Pons (tissue), 1 donor: ENCODE measurements around the gene GCDH.
"Not testable (repeated sequence)": the region's sequence is repeated elsewhere in the genome, so short reads cannot be mapped to it uniquely, and the experiment has no call there.

ENCODE experiments used
- DNase-seq: peaks from one replicate; pipeline ENCODE4 v3.0.0-alpha.2; 2016; ENCODE audit warnings: low spot score

GCDH gene

DNA sequence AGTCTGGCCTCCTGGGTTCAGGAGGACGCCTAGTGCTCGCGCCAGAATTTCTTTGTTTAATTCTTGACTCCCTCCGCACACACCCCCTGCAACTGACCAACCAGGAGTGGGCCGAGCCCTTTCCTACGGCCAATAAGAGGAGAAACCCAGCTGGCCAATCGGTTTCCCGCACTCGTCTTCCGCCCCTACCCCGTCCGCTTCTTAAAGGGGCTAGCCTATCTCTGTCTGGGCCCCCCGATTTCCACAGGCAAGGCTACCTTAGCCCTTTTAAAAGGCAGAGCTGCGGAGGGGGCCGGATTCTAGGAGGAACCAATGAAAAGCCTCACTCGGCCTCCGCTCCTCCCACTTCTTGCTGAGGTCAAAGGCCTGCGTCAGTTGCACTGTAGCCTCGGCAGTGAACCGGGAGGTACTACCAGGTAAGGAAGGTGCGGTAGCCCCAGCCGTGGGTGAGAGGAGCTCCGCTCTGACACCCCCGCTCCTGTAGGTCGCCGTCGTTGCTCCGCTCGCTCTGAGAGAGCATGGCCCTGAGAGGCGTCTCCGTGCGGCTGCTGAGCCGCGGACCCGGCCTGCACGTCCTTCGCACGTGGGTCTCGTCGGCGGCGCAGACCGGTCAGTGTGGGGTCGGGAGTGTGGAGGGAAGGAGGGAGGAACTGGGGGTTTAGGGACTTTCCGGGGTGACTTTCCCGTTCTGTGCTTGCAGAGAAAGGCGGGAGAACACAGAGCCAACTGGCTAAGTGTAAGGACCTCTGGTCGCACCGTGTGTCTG lies at the start of gene GCDH:
GCDH (plus strand) TSS at position 374 of the 766 bp plus-strand sequence; CDS start at position 519, 145 bp downstream.
- DNase-seq: peak; percentile 99

DNA sequence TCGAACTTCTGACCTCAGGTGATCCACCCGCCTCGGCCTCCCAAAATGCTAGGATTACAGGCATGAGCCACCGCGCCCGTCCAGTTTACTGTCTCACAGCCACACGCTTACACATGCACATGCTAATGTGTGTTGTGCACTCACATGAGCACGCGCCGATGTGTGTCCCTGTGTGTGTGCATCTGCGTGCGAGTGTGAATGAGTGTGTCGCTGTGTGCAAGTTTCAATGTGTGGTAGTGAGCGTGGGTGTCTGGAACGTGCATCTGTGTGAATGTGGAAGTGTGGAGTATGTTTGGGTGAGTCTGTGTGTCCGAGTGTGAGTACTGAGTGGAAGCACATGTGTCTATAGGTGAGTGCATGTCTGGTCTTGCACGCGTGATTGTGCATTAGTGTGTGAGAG lies 48.4 kb upstream of the GCDH start:
- DNase-seq: no peak

DNA sequence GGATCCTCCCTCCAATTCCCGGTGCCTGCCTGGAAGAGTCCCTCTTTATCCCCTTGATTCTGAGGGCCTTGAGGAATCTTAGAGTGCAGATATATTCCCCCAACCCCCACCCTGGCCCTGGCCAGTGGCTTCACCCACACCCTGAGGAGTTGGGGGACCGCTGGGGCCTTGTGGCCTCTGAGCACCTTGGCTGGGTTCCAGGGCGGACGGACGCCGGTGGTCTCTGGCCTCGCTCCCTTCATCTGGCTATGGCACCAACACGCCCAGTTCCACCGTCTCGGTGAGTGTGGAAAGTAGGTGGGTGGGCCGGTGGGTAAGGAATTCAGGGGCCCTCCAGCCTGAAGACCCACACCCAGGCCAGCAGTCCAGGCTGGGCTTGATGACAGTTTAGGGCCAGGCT lies 47.6 kb upstream of the GCDH start:
- DNase-seq: no peak

DNA sequence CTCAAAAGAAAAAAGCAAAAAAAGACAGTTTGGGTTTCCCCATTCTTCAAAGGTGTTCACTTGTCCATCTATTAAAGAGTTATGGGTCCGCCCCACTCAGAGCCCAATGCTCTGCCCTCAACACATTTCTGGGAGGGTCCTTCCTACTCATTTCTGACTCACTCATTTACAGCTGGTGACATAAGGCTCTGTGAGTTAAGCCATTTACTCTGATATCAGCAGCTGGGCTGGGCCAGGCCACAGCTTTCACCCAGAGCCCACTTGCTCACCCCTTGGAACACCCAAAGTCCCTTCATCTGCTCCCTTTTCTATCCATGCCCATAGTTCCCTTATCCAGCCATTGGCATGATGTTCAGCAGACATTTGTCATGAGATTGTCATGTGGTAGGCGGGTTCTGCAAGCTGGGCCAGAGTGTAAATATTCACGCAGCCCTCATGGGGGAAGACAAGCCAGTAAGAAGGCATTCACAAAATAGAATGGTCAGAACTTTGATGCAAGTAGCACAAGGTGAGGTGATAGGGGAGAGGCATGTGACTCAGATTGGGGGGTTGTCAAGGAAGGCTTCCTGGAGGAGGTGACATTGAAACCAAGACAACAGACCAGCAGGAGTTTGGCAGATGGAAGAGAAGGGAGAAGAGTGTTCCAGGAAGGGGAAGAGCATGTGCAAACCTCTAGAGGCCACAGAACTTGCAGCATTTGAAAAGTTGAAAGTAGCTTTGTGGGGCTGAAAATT lies 46.8 kb upstream of the GCDH start:
- no peak for DNase-seq

DNA sequence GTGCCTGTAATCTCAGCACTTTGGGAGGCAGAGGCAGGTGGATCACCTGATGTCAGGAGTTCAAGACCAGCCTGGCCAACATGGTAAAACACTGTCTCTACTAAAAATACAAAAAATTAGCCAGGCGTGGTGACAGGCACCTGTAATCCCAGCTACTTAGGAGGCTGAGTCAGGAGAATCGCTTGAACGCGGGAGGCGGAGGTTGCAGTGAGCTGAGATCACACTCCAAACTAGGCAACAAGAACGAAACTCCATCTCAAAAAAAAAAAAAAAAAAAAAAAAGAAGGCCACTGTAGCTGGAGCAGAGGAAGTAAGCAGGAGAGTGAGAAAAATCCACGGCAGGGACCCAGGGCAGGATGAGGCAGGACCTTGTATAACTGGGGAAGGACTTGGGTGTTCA lies 44.3 kb upstream of the GCDH start:
- DNase-seq: not testable (repeated sequence)

DNA sequence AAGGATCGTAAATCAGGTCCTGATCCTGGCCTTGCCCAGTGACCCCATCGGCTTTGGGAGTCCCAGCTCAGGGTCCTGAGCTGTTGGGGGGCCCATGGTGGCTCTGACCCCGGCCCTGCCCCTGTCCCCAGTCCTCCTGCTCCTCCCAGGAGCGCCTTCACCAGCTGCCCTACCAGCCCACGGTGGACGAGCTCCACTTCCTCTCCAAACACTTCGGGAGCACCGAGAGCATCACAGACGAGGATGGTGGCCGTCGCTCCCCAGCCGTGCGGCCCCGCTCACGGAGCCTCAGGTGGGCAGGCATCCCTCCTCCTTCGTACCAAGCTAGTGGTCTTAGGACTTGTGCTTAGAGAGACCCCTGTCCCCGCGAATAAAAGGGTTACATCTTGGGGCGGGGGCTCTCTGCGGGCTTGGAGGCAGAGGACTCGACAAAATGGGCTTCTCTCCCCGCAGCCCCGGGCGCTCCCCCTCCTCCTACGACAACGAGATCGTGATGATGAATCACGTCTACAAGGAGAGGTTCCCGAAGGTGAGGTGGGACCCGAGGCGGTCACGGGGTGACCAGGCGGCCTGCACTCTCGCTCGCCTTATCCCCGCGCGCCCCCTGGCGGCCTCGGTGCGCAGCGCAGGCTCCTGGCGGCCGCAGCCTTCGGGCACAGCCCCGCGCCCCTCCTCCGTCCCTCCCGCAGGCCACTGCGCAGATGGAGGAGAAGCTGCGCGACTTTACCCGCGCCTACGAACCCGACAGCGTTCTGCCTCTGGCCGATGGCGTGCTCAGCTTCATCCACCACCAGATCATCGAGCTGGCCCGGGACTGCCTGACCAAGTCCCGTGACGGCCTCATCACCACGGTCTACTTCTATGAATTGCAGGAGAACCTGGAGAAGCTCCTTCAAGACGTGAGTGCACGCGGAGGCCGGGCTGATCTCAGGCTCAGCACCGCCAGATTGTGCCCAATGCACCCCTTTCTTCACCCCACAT lies 43.5 kb upstream of the GCDH start:
- DNase-seq: peak; percentile 58

DNA sequence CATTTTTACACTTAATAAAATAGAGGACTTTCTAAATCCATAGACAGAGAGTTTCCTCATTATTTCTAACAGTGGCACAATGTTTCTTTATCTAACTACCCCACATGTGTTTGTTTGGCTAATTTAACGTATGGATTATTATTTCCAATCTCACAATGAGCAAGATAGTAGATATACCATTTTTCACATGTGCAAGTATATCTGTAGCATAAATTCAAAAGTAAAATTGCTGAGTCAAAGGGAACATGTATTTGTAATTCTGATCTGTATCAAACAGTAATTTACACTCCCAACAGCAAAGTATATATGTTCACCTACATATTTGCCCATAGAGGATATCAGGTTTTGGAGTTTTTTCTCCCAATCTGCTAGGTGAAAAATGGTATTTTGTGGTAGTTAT lies 34.3 kb upstream of the GCDH start:
- no peak for DNase-seq

DNA sequence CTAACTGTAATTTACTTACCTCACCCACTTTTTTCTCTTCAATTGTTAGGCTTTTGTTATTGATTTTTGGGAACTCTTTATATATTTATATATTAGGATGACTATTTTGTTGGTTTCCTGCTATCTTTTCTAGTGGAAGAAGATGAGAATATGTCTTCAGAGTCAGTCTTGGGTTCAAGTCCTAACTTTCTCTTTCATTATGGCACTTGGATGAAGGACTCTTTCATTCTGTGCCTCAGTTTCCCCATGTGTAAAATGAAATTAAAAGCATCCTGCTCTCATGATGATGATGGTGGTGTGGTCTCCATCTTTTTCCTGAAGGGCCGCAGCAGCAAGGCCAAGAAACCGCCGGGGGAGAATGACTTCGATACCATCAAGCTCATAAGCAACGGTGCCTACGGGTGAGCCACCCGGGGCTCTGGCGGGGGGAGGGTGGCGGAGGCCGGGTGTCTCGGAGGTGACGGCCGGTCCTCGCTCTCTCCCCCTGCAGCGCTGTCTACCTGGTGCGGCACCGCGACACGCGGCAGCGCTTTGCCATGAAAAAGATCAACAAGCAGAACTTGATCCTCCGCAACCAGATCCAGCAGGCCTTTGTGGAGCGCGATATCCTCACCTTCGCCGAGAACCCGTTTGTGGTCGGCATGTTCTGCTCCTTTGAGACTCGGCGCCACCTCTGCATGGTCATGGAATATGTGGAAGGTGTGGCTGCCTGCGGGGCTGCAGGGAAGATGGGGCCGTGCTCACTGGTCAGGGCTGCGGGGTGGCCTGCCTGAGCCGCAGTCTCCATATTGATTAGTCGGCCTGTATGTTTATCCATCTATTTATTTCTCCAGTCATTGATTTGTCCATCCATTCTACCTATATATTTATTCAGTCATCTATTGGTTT lies 32.7 kb upstream of the GCDH start:
- DNase-seq: no peak

DNA sequence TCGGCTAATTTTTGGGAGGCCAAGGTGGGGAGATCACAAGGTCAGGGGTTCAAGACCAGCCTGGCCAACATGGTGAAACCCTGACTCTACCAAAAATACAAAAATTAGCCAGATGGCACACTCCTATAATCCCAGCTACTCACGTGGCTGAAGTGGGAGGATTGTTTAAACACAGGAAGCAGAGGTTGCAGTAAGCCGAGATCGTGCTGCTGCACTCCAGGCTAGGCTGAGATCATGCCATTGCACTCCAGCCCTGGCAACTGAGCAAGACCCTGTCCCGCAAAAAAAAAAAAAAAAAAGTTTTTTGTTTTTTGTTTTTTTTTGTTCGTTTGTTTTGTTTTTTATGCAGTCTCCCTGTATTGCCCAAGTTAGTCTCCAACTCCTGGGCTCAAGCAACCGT lies 31.4 kb upstream of the GCDH start:
- no peak for DNase-seq

DNA sequence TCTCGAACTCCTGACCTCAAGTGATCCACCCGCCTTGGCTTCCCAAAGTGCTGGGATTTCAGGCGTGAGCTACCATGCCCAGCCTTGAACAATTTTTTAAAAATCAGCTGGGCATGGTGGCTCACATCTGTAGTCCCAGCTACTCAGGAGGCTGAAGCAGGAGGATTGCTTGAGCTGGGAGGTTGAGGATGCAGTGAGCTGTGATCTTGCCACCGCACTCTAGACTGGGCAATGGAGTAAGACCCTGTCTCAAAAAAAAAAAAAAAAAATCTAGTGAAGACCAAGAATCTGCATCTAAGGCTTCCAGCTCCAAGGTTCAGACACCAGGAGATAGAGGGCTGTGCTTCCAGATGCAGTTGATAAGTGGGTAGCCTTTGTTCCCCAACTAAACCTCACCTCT lies 26.8 kb upstream of the GCDH start:
- no peak for DNase-seq

DNA sequence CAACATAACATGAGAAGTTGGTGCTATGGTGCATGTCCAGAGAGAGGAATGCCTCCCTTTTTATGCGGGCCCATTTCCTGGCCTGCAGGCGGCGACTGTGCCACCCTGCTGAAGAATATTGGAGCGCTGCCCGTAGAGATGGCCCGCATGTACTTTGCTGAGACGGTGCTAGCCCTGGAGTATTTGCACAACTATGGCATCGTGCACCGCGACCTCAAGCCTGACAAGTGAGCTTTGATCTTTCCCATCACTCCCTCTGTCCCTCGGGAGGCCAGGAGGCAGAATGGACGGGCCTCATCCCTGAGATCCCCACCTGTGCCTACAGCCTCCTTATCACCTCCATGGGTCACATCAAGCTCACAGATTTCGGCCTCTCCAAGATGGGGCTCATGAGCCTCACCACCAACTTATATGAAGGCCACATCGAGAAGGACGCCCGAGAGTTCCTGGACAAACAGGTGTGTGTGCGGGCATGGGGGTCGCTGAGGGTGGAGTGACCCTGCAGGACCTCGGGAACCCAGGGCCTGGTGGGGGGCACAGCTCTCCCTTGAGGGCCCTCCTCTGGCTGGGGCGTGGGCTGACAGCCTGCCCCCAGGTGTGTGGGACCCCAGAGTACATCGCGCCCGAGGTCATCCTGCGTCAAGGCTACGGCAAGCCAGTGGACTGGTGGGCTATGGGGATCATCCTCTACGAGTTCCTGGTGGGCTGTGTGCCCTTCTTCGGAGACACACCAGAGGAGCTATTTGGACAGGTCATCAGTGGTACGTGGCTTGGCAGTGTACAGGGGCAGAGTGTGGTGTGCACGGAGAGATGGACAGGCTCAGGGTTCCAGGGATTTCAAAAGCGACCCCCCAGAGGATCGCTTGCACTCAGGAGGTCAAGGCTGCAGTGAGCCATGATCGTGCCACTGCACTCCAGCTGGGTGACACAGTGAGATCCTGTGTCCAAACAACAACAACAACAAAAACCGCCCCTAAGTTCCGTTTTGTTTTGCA lies 25.9 kb upstream of the GCDH start:
- DNase-seq: no peak

DNA sequence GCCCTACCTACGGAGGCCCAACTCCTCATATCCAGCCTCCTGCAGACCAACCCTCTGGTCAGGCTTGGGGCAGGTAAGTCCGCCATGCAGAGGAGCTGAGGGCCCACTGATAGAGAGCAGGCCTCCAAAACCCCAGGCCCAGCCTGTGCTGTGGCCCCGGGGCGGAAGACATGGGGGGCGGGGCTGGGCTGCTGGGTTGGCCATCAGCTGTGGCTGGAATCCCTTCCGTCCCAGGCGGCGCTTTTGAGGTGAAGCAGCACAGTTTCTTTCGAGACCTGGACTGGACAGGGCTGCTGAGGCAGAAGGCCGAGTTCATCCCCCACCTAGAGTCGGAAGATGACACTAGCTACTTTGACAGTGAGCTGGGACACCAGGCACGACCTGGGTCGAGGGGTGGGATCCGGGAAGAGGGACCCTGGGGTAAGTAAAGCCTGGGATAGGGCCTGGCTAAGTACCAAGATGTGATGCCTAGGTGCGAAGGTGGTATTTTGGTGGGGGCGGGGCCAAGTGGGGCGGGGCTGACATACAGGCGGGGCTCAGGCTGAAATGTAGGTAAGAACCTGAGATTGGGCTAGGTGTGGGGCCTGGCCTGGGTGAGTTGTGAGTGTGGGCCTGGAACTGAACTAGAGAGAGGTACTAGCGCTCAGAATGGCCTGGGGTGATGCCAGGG lies 25.1 kb upstream of the GCDH start:
- no peak for DNase-seq

DNA sequence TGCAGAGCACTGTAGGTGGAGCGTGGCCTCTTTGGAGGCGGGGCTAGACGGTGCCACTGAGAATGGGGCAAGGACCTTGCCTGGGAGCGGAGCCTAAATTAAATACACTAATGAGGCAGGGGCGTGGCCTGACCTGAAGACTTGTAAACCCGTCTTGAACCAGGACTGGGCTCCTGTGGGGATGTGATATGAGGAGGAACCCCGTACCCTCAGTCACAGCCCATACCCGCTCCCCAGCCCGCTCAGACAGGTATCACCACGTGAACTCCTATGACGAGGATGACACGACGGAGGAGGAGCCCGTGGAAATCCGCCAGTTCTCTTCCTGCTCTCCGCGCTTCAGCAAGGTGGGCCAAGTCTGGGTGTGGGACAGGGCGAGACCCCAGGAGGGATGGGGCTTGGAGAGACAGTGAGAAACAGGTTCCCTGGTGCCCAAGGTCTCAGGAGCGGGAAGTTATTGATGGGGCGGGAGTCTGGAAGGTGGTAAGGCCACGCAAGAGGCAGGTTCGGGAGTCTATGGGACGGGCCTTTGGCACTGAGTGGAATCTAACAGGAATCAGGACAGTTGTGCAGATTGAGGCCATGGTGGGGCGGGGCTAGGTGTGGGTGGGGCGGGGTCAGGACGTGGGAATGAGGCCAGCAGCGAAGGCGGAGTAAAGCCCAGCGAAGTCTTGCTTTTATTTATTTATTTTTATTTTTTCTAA lies 24.4 kb upstream of the GCDH start:
- DNase-seq: no peak

DNA sequence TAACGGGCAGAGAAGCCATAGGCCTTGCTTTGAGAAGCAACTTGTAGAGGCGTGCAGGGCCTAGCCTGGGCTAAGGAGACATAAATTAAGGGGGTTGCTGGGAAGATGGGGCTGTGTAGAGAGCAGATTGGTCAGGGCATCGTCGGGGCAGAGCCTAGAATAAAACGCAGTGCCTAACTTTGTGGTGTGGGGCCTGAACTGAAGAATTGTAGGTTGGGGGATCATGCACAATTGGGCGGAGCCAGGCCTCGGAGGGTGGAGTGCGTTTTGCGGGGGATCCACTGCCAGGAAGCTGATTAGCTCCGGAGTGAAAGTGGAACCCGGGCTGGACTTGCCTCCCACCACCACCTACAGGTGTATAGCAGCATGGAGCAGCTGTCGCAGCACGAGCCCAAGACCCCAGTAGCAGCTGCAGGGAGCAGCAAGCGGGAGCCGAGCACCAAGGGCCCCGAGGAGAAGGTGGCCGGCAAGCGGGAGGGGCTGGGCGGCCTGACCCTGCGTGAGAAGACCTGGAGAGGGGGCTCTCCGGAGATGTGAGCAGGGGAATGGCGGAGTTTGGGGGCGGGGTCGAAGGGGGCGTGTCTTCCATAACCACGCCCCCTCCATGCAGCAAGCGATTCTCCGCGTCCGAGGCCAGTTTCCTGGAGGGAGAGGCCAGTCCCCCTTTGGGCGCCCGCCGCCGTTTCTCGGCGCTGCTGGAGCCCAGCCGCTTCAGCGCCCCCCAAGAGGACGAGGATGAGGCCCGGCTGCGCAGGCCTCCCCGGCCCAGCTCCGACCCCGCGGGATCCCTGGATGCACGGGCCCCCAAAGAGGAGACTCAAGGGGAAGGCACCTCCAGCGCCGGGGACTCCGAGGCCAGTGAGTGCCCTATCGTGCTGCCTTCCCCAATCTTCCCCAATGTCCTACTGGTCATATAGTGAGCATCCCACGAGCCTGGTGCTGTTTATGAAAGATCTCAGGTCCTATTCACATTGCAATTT lies 23.6 kb upstream of the GCDH start:
- no peak for DNase-seq

DNA sequence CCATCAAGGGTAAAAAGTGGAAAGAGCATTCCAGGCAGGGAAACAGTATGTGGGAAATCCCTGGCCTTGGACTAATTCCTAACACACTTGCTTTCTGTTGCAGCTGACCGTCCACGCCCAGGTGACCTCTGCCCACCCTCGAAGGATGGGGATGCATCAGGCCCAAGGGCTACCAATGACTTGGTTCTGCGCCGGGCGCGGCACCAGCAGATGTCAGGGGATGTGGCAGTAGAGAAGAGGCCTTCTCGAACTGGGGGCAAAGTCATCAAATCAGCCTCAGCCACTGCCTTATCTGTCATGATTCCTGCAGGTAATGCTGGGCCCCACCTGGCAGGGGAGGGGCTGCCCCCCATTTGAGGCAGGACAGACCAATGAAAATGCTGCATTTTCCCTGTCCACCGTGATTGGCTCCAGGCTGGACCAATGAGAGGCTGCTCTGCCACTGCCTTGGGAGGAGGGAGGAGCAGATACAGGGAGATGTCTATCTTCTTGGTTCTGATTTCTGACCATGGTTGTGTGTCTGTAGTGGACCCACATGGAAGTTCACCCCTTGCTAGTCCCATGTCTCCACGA lies 22.3 kb upstream of the GCDH start:
- no peak for DNase-seq

DNA sequence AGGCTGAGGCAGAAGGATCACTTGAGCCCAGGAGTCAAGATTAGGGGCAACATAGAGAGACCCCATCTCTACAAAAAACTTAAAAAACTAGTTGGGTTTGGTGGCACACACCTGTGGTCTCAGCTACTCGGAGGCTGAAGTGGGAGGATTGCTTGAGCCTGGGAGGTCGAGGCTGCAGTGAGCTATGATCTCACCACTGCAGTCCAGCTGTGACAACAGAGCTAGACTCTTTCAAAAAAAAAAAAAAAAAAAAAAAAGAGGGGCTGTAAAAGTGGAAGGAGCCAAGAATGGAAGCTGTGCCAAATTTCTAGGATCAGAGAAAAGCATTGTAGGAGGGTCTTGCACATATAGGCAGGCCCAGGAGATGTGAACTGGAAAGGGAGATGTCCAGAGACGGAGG lies 19.3 kb upstream of the GCDH start:
- no peak for DNase-seq

DNA sequence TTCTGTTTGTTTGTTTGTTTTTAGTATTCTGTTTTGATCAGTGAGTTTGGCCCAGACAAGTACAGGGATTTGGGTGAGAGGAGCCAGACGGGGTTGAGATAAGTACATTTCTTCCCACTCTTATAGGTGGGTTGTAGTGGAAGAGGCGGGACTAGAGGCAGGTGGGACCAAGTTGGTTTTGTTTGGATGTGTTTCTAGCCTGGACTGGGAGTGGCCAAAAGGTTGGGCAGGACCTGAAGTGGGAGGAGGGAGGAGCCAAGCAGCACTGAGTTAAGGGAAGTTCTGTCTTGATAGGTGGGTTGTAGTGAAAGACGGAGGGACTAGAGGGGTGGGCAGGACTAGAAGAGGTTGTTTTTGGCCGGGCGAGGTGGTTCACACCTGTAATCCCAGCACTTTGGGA lies 18.7 kb upstream of the GCDH start:
- DNase-seq: no peak
